ENCODE results near the gene FFAR4.

FFAR4 gene

DNA sequence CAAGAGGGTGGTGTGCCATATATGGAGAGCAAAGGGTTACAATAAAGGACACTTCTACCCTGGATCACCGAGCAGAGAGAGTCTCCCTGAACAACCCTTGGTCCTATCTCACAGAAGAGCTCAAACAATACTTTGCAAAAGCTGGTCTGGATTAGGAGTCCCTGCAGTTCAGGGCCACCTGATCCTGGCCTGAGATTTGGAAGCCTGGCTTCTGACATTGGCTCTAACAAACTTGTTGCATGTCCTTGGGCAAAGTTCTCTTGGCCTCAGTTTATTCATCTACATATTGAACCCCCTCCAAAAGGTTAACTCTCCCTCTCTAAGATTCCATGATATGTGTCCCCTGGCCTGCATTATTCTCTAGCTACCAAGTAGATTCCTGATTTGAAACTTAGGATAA, 32.9 kb downstream of the FFAR4 start:
- TF ChIP-seq, protein P1, sequence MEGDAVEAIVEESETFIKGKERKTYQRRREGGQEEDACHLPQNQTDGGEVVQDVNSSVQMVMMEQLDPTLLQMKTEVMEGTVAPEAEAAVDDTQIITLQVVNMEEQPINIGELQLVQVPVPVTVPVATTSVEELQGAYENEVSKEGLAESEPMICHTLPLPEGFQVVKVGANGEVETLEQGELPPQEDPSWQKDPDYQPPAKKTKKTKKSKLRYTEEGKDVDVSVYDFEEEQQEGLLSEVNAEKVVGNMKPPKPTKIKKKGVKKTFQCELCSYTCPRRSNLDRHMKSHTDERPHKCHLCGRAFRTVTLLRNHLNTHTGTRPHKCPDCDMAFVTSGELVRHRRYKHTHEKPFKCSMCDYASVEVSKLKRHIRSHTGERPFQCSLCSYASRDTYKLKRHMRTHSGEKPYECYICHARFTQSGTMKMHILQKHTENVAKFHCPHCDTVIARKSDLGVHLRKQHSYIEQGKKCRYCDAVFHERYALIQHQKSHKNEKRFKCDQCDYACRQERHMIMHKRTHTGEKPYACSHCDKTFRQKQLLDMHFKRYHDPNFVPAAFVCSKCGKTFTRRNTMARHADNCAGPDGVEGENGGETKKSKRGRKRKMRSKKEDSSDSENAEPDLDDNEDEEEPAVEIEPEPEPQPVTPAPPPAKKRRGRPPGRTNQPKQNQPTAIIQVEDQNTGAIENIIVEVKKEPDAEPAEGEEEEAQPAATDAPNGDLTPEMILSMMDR (conservative IDR thresholded peaks at IDR 0.05; ENCODE audit: low read depth, low read length) = no peak
- H3K4me3 ChIP-seq (ENCODE audit: low read length) = no peak overlapping the region
- DNase-seq (ENCODE audit: low read depth) = no peak

DNA sequence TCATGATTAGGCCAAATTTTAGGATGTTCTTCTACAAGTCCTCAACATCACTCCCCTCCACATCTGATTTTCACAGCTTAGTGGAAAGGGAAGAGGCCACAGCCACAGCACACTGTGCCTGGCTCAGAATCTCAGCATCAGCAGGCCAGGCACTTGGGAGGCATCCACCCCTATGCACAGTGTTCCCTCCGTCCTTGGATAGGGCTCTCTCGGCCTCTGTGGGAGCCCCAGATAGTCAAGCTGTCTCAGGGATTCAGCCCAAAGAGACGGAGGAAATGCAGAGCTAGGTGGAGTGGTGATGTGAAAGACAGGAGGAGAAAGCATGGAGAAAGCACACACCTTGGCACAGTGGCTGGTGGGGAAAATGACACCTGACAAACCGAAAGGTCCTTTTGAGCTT, 33.3 kb downstream of the FFAR4 start:
- no peak for DNase-seq (ENCODE audit: low read depth)
- TF ChIP-seq, protein P1 (conservative IDR thresholded peaks at IDR 0.05; ENCODE audit: low read depth, low read length) = no peak
- H3K4me3 ChIP-seq (ENCODE audit: low read length) = no peak overlapping the region

DNA sequence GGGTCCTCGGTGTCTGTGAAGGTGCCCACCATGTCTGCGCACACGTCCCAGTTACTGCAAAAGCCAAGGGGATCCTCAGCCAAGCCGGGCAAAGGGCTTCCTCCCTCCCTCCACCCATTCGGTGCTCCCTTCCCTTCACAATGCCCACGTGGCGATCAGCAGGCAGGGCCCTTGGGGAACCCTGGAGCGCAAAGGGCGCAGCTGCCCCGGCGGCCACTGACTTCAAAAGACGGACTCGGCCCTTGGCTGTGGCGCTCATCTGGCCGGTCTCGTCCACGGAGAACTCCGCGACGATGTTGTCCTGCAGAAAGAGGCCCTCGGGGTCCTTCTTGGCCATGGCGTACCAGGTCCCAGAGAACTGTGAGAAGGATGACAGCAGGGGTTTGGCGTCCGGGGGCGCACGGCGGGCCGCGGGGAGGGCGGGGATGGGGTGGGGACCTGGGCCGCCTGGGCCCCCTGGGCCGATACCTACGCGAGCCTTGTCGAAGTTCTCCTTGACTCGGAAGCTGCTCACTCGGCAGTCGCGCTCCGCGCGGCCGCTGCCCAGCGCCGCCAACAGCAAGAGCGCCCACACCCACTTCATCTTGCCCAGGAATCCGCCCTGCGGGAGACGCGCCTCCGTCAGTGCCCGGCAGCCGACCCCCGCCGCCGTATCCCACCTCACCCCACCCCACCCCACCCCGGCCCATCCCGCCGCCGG, 34.1 kb downstream of the FFAR4 start:
- TF ChIP-seq, protein P1 (conservative IDR thresholded peaks at IDR 0.05; ENCODE audit: low read depth, low read length) = no peak
- H3K4me3 ChIP-seq (ENCODE audit: low read length) = peak overlapping the region; percentile 15
- DNase-seq (ENCODE audit: low read depth) = no peak

DNA sequence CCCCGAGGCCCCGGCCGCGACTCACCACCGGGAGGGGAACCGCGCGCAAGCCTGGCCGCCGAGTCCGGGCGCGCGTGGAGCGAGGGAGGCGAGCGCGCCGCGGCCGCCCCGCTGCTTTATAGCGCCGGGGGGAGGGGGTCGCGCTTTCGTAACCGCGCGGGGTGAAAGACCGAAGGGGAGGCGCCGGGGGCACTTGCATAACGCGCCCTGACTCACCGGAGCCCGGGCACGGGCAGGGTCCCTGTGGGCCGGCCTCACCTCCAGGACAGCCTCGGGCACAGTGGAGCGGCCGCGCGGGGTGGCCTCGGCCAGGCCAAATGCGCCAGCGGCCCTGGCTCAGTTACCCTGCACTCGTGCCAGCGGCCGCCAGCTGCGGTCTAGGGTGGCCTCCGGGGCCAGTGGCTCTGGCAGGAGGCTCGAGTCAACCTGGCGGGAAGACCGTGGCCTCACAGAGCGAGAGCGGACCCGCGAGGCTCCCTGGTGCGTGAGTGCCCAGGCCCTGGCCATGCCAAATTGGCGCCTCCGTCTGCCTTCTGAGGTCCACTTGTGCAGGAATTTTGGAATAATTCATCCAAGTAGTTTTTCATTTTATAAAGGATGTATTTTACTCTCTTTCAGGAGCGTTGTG, 34.8 kb downstream of the FFAR4 start, which contains the start of gene RBP4:
Gene RBP4, minus strand, starts transcription at position 90 of the 628 bp plus-strand sequence. CDS start 207 bp downstream, outside the sequence.
- TF ChIP-seq, protein P1 (conservative IDR thresholded peaks at IDR 0.05; ENCODE audit: low read depth, low read length) = no peak
- peak within 1 kb of the TSS; percentile 23 for H3K4me3 ChIP-seq (ENCODE audit: low read length)
- DNase-seq (ENCODE audit: low read depth) = no peak

DNA sequence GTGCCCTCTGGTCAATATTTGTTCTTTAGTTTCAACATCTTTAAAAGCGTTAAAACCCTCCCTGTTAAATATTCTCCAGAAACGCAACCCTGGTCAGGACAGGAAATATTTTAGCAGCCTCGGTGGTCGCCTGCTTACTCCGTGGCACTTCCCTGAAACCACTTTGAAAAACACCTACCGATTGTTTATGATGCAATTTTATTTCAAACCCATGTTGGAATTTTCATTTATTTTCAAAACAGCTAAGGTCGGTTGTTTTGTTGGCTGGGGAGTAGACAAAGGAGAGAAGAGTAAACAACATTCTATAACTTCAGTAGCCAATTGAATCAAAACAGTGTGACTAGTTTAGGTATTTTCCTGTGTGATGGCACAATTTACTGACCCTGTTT, 35.3 kb downstream of the FFAR4 start:
- DNase-seq (ENCODE audit: low read depth) = no peak
- TF ChIP-seq, protein P1 (conservative IDR thresholded peaks at IDR 0.05; ENCODE audit: low read depth, low read length) = no peak
- H3K4me3 ChIP-seq (ENCODE audit: low read length) = no peak overlapping the region

- H3K4me3 ChIP-seq (ENCODE audit: low read length) = no peak overlapping the region
- no peak for DNase-seq (ENCODE audit: low read depth)
- TF ChIP-seq, protein P1 (conservative IDR thresholded peaks at IDR 0.05; ENCODE audit: low read depth, low read length) = no peak
Observed at GRCh38 chr10:93603023-93603422, 36.6 kb downstream of the FFAR4 start.

- TF ChIP-seq, protein P1 (conservative IDR thresholded peaks at IDR 0.05; ENCODE audit: low read depth, low read length) = no peak
- DNase-seq (ENCODE audit: low read depth) = no peak
- H3K4me3 ChIP-seq (ENCODE audit: low read length) = no peak overlapping the region
Observed at GRCh38 chr10:93604146-93604545, 37.7 kb downstream of the FFAR4 start.

Data from retinal pigment epithelial cell (primary cell).